Activated gamma-delta T cell treated with Interleukin-2 at 50 U/mL for 16 hours (primary cell): Measurements from ENCODE around the gene SHC3.
"Not testable (repeated sequence)": the region's sequence is repeated elsewhere in the genome, so short reads cannot be mapped to it uniquely, and the experiment has no call there.

Experiments
- DNase-seq: peaks from one replicate; pipeline ENCODE4 v3.0.0-alpha.2; 2020

The SHC3 gene, protein sequence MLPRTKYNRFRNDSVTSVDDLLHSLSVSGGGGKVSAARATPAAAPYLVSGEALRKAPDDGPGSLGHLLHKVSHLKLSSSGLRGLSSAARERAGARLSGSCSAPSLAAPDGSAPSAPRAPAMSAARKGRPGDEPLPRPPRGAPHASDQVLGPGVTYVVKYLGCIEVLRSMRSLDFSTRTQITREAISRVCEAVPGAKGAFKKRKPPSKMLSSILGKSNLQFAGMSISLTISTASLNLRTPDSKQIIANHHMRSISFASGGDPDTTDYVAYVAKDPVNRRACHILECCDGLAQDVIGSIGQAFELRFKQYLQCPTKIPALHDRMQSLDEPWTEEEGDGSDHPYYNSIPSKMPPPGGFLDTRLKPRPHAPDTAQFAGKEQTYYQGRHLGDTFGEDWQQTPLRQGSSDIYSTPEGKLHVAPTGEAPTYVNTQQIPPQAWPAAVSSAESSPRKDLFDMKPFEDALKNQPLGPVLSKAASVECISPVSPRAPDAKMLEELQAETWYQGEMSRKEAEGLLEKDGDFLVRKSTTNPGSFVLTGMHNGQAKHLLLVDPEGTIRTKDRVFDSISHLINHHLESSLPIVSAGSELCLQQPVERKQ

DNA sequence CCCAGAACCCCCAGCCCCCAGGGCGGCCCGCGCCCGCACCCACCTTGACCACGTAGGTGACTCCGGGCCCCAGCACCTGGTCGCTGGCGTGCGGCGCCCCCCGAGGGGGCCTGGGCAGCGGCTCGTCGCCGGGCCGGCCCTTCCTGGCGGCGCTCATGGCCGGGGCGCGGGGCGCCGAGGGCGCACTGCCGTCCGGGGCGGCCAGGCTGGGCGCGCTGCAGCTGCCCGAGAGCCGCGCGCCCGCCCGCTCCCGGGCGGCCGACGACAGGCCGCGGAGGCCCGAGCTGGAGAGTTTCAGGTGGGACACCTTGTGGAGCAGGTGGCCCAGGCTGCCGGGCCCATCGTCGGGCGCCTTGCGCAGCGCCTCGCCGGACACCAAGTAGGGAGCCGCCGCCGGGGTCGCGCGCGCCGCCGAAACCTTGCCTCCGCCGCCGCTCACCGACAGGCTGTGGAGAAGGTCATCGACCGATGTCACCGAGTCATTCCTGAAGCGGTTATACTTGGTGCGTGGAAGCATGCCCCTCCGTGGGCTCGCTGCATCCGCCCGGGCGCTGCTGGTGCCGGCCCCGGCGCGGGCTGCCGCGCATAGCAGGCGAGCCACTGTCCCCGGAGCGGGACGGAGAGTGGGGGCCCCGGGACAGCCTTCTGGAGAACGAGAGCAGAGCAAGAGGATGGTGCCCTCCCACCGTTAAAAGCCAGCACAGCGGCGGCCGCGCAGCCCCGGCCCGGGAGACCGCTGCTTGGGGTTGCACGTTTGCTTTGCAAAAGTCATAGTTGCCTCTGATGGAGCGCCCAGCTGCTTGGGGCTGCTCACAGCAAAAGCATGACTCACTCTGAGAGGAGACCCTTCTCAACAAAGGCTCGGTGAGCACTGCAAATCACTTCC lies at the start of gene SHC3:
SHC3 (minus strand) TSS at position 875 of the 886 bp plus-strand sequence; CDS start at position 517, 358 bp downstream.
- DNase-seq = no peak

DNA sequence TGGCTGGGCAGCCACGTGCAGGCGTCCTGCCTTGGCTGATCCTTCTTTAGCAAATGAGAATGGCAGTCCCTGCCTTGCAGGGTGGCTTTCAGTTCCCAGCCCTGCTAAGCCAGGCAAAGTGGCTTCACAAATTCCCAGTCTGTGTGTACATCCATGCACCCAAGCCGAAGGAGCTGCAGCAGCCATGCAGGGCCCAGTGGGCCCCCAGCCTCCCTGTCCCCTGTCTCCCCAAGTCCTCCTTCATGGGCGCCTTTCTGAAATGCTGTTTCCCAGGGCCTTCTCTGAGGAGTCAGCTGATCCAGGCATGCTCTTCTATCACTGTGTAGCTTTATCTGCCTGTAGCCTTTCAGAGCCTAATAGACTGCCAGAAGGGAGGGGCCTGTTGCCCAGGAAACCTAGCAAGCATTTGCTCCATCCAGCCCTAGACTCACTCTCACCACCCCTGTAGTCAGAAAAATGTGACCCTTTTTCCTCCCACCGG lies 47.4 kb upstream of the SHC3 start:
- no peak for DNase-seq

DNA sequence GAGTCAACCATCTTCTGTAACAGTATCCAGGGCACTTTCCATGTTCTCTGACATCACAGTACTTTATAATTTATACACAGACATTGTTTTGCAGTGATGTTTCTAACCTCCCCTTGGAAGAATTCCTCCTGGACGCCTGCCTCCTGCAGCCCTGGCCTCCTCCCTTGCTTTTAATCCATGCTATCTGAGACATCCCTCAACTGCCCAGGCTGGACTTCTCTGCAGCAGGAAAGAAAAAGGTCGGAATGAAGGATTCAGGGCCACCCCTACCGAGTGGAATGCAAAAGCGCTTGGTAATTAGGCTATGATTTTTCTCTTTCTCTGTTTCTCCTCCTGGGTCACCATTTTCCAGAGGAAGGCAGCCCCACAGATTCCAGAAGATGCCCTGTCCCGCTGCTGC lies 47.0 kb upstream of the SHC3 start:
- DNase-seq = no peak

DNA sequence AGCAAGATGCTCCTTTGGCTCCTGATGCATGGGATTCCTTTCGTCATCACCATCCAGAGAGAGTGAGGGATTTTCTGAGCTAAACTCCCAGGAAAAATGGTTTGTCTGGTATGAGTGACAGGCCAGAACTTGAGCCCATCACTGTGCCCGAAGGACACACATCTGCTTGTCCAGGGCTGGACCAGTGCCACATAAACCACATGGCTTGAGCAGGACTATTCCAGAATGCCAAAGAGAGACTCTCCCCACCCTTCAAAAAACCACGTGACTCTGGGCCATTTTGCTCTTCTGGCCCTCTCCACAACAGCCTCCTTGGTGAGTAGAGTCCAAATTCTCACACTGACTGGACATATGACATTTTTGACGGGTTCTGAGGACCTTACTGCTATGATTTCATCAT lies 46.4 kb upstream of the SHC3 start:
- no peak for DNase-seq

DNA sequence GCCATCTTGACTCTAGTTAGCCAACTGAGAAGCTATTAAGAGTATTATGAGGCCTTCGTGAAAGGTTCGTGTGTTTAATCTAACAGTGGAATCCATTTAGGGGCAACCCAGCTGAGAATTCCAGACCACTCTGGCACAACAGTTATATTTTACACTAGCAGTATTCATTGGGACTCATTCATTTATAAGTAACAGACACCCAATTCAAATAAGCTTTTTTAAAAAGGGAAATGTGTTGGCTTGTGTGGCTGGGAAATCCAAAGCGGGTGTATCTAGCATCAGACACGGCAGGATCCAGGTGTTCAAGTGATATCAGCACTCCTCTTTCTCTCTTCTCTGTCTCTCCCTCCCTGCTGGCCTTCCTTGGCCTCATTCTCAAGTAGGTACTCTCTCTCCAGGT lies 46.0 kb upstream of the SHC3 start:
- DNase-seq = no peak

DNA sequence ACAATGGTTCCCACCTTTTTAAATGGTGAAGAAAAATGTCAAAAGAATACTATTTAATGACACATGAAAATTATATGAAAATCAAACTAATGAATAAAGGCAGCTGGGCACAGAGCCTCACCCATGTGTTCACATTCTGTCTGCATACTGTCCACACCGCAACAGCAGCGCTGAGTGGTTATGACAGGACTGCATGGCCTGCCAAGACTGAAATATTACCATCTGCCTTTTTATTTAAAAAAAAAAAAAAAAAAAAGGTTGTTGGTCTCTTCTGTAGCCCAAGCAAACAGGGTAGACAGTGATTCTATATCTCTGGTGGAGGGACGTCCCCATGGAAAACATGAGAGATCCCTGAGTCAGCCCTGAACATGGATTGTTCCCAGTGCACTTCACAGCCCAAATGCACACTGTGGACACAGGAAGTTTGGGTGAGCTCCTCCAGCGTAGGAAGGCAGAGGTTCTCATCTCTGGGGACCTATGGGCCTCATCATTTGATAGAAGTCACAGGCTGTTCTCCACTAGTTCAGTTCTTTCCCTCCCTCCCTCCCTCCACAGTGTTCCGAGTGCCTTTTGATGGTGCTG lies 44.9 kb upstream of the SHC3 start:
- no peak for DNase-seq

DNA sequence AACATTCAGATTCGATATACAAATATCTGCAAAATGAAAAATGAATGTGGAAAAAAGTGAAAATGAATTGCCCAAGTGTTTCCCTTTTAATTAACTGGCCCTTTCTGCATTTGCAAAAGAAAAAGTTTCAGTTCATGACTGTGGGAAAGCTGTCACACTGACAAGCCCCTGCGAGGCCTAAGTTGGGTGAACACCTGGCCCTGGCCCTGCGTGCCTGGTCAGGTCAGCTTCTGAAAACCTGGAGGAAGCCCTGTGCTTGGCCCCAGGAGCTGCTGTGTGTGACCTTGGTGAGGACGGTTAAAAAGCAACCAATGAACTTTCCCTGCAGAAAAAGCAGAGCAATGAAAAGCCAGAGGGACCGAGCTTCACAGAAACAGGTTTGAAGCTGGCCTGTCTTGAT lies 41.0 kb upstream of the SHC3 start:
- DNase-seq = no peak

DNA sequence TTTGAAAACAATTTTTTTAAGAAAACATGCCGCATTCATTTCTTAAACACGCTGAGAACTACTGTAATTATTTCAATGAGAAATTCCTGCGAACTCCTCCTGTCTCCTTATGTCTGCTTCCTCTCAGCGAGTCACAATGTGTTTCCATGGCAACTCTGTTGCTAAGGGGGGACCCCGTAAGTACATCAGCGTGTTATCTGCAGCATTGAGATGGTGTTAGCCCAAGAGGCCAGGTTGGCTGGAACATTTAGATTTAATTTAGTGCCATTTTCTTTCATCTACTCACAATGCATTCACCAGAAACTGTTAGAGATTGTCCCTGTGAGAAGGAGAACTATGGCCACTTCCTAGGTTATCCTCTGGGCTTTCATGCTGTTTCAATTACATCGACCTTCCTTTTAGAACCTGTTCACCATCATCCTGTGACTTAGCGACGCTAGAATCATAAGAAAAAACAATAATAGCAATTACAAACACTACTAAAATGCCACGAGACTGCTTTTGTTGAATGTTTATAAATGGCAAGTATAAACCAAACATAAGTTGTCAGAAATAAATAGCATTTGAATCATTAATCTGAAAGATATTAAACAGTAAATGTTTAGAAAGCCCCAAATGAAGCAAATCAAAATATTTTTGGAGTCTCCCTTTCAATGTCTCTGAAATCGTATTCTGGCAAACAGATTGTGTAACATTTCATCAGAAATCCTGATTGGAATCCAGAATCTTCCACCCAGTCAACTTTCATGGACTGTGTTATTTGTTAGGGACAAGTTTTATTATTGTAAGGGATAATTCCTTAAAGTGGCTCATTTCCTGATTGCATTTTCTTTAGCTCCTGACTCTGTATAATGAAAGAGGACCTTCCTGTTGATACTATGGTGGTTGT lies 39.7 kb upstream of the SHC3 start:
- no peak for DNase-seq

DNA sequence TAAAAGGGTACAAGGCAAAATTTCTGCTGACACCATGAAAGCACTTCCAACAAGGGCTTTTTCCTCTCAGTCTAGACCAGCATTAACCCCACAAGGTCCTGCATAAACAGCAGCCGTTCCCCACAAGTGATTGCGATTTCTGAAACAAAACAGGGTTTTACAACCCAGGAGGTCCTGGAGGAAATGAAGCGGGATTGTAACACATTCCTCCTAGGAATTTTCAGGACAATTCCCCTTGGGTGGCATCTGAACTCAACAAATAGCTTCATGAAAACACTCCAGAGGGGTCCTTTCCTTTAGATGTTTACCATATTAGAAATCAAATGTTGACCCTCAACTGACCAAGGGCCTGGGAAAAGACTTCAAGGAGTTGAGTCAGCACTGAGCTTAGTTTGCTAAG lies 36.7 kb upstream of the SHC3 start:
- no peak for DNase-seq

DNA sequence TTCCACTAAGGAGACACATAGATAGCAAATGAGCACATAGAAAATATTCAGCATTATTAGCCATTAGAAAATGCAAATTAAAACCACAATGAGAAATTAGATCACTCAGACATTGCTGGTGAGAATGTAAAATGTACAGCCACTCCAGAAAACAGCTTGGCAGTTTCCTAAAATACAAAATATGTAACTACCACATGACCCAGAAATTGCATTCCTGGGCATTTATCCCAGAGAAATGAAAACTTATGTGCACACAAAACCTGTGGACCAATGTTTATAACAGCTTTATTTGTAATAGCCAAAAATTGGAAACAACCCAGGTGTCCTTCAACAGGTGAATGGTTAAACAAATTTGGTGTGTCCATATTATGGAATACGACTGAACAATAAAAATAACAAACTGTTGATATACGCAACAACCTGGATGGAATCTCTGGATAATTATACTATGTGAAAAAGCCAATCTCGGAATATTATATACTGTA lies 34.8 kb upstream of the SHC3 start:
- DNase-seq = no peak

DNA sequence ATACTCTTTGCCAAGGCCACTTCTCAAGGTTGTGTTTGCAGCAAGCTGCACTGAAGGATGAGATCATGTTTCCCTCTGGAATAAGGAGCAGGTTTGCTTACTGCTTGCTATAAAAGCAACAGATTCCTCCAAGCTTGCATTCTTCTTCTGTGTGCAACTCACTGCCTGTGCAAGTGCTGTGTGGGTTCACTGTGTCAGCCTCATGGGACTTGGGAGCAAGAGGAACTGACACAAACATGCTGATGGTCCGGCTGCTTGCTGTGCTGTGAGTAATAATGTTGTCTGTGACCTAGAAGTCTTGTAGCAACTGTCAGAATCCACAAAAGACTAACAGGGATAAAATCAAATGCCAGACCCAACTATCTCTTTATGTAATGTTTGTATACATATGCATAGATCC lies 33.6 kb upstream of the SHC3 start:
- no peak for DNase-seq

DNA sequence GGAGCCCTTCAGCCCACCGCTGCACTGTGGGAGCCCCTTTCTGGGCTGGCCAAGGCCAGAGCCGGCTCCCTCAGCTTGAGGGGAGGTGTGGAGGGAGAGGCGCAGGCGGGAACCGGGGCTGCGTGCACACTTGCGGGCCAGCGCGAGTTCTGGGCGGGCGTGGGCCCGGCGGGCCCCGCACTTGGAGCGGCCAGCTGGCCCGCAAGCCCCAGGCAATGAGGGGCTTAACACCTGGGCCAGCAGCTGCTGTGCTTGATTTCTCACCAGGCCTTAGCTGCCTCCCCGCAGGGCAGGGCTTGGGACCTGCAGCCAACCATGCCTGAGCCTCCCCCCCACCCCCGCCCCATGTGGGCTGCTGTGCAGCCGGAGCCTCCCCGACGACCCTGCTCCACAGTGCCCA lies 30.7 kb upstream of the SHC3 start:
- DNase-seq = not testable (repeated sequence)

DNA sequence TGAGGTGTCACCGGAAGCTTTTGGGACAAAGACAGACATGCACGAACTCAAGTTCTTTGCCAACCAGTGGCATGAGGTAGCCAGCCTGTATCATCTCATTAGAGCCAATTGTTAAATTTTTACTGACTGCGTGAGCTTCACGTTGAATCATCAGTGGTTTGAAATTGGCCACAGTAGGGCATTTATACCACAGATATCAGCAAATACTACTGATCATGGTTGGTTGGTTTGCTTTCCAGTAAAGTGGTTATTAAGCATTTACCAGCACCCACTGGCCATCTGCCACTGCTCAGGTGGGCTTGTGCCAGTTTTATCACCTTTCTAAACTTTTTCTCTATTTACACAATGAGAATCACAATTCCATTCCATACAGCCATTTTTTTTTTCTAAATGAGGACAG lies 28.4 kb upstream of the SHC3 start:
- no peak for DNase-seq

DNA sequence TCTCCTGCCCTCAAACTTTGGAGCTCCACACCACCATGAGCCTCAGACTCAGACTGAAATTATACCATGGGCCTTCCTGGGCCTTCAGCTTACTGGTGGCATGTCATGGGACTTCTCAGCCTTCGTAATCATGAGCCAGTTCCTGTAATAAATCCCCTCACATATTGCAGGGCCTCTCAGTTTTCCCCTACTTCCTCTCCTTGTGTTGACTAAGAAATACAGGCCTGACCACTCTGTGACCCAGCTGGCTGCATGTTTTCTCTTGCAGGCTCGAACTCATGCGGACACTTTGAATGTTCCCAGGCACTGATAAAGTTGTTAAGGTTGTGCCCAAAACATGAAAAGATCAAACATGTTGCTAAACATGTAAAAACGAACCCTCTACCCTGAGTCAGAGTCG lies 26.2 kb upstream of the SHC3 start:
- no peak for DNase-seq

DNA sequence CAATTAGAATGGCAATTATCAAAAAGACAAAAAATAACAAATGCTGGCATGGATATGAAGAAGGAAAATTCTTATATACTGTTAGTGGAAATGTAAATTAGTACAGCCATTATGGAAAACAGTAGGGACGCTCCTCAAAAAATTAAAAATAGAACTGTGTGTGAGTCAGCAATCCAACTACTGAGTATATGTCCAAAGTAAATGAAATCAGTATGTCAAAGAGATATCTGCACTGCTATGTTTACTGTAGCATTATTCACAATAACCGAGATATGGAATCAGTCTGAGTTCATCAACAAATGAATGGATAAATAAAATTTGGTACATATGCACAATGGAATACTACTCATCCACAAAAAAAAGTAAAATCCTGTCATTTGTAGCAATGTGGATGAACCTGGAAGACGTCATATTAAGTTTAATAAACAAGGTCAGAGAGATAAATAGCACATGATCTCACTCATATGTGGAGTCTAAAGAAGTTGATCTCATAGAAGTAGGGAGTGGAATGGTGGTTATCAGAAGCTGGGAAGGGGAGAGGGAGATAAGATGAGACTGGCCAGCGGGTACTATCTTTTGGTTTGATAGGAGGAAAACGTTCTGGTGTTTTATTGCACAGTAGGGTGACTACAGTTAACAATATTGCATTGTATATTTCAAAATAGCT lies 16.6 kb upstream of the SHC3 start:
- DNase-seq = no peak

DNA sequence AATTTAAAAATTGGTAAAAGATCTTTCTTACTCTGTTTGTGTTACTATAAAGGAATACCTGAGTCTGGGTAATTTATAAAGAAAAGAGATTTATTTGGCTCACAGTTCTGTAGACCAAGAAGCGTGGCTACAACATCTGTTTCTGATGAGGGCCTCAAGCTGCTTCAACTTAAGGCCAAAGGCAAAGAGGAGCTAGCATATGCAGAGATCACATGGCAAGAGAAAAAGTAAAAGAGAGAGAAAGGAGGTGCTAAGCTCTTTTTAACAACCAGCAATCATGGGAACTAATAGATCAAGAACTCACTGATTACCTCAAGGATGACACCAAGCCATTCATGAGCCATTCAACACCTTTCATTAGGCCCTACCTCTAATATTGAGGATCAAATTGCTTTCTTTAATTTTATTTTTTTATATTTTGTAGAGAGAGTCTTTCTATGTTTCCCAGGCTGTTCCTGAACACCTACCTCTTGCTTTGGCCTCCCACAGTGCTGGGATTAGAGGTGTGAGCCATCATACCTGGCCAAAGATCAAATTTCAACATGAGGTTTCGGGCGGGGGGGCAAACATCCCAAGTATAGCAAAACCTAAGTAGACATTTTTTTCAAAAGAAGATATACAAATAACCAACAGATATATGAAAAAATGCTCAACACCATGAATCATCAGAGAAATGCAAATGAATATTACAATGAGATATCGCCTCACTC lies 16.0 kb upstream of the SHC3 start:
- no peak for DNase-seq

DNA sequence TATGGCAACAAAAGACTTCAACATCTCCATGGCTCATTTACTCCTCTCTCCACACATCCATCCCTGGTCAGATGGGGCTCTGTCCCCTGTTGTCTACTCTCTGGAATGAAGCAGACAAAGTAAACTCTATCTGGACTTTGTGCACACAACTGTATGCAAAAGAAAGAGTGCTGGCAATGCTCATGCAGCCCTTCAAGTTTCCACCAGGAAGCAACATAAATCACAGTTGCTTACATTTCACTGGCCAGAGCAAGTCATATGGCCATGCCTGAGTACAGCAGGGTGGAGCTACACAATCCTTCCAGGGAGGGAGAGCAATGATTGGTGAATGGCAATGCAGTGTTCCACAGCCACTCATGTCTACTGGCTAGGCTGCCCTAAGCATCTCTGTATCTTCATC lies 12.4 kb upstream of the SHC3 start:
- no peak for DNase-seq

DNA sequence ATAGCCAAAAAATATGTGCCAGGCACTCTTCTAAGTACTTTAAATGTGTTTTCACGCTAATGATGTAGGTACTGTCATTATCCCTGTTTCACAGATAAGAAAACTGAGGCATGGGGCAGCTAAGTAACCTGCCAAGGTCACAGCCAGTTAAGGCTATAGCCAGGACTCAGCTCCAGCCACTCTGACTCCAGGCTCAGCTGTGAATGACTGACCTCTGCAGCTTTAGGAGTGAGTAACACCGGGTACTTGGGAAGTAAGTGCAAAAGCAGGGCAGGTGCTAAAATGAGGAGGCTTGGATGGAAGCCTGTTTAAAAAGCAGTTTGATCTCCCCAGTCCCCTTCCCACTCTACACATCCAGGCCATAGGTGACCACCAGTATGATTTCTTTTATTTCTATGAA lies 10.6 kb upstream of the SHC3 start:
- DNase-seq = no peak

DNA sequence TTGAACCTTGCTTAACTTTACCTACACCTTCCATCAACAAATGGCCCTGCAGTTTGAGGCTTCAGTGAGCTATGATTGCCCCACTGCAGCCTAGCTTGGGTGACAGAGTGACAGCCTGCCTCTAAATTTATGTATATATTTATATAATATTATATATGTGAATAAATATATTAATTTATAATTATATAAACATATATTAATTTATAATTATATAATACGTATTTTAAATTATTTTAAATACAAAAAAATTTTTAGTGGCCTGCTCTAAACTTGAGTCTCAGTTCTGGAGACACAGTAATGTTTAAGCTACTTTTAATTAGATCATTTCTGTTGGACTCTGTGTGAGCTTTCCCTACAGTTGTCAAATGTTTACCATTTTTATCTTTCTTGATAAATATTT lies 9.3 kb upstream of the SHC3 start:
- no peak for DNase-seq

DNA sequence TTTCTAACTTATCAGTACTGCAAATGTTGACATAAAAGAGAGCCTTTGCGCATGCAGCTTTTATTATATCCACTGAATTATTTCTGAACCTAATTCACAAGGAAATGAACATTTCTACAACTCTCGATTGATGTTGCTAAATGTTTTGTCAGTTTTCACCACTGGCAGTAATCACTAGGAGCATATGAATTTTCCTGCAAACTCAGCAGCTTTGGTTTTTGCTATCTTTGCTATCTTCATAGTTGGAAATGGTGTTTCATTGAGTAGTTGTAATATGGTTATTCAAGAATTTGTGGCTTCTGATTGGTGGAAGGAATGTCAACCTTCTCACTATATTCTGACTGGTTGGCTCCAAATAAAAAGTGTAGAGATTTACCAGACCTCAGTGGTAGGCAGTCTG lies 8.9 kb upstream of the SHC3 start:
- DNase-seq = no peak

DNA sequence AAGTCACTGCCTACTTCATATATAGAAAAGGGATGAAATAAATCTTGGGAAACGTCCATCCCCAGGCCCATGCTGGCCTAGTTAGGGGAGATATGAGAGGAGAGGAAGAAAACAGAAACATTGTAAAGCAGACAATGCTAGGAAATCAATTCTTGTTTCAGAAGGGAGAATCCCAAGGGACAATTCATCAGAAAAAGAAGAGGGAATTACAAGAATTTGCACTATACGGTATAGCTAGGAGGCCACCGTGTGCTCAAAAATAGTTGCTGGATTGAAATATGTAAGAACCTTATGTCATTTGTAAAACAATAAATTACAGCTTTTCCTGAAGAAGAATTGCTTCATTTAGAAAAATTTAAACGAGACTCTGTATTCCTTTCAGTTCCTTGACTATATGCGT lies 8.3 kb upstream of the SHC3 start:
- no peak for DNase-seq
